Smooth muscle cell (in vitro differentiated cells): ENCODE data around the gene HCFC1. TPM values are rescaled to one million over a fixed set of nuclear protein-coding genes. Genes with fewer than 3 reads are reported as not detected.

Experiments used
- DNase-seq: peaks from one replicate; lab custom pipeline; 2025; ENCODE audit not compliant: unreplicated experiment; lab: John Stamatoyannopoulos, UW
- H2AFZ ChIP-seq: fragments of 200-600 bp; sonication (generic); 2 replicates; pipeline ENCODE4 v1.6.0; 2016; ENCODE audit warnings: antibody characterized with exemption, low read depth, mild to moderate bottlenecking
- H3F3A ChIP-seq: fragments of 200-600 bp; sonication (generic); 2 replicates; pipeline ENCODE4 v1.6.0; 2017; ENCODE audit warnings: antibody characterized with exemption, low read depth
- H3K27ac ChIP-seq: fragments of 200-600 bp; sonication (generic); 2 replicates; pipeline ENCODE4 v1.5.1; 2016; ENCODE audit warnings: low read depth, mild to moderate bottlenecking
- H3K27me3 ChIP-seq: fragments of 200-600 bp; sonication (generic); 2 replicates; pipeline ENCODE4 v1.6.1; 2016; ENCODE audit warnings: low read depth, mild to moderate bottlenecking
- H3K36me3 ChIP-seq: fragments of 200-600 bp; sonication (generic); 2 replicates; pipeline ENCODE4 v1.5.1; 2016; ENCODE audit warnings: low read depth
- H3K4me1 ChIP-seq: fragments of 200-600 bp; sonication (generic); 2 replicates; pipeline ENCODE4 v1.5.1; 2016; ENCODE audit warnings: low read depth
- H3K4me2 ChIP-seq: fragments of 200-600 bp; sonication (generic); 2 replicates; pipeline ENCODE4 v1.6.0; 2016; ENCODE audit warnings: mild to moderate bottlenecking
- H3K4me3 ChIP-seq: fragments of 200-600 bp; sonication (generic); 2 replicates; pipeline ENCODE4 v1.5.1; 2016; ENCODE audit warnings: mild to moderate bottlenecking
- H3K79me2 ChIP-seq: fragments of 200-600 bp; sonication (generic); 2 replicates; pipeline ENCODE4 v1.6.0; 2016; ENCODE audit warnings: low read depth, mild to moderate bottlenecking
- H3K9ac ChIP-seq: fragments of 200-600 bp; sonication (generic); 2 replicates; pipeline ENCODE4 v1.6.0; 2016; ENCODE audit warnings: low read depth
- H3K9me3 ChIP-seq: fragments of 200-600 bp; sonication (generic); replicated peaks from 2 replicates; pipeline ENCODE4 v1.5.1; 2016; ENCODE audit warnings: low read depth
- H4K20me1 ChIP-seq: fragments of 200-600 bp; sonication (generic); 2 replicates; pipeline ENCODE4 v1.6.0; 2016; ENCODE audit warnings: low read depth
- WGBS: methylation state at CpG from one replicate; pipeline ENCODE4 v1.1.7; 2016; ENCODE audit warnings: low lambda C conversion rate; 5-methylcytosine and 5-hydroxymethylcytosine counted together
- polyA plus RNA-seq: library from polyadenylated mRNA; unstranded; fragments of >200 nt; fragmentation: Nextera tagmentation; extraction: Ambion mirVana; gene quantifications from 2 replicates; pipeline ENCODE4 v1.2.1, GENCODE V29; 2016
- total RNA-seq: library from RNA; depleted of rRNA; stranded (reverse); fragments of >200 nt; gene quantifications from 2 replicates; pipeline ENCODE4 v1.2.3, GENCODE V29; 2014
- TF ChIP-seq, protein P1 (sequence below): fragments of 200-600 bp; sonication (generic); IDR thresholded peaks from 2 replicates; pipeline ENCODE4 v1.5.1; 2017; ENCODE audit warnings: borderline replicate concordance, mild to moderate bottlenecking, antibody characterized with exemption; ENCODE audit not compliant: insufficient read depth, poor library complexity, severe bottlenecking

HCFC1 gene
- total and polyA plus RNA-seq, 2 experiments from 2014 or later, result 22.8 to 23.3 TPM

GRCh38 chrX:153951683-153952372, 19.8 kb downstream of the HCFC1 start:
- Histone ChIP-seq H2AFZ (no peak overlapping the region), H3K9ac (no peak overlapping the region), H3K4me2 (no peak overlapping the region), H3K27ac (no peak overlapping the region), H3K9me3 (no peaks in the 10 kb centered on the region), H4K20me1 (peaks cover 5% of the 10 kb centered on the region), H3K4me1 (no peaks in the 10 kb centered on the region), H3K79me2 (no peaks in the 10 kb centered on the region), H3K36me3 (no peaks in the 10 kb centered on the region), H3F3A (no peaks in the 10 kb centered on the region), H3K27me3 (no peaks in the 10 kb centered on the region), H3K4me3 (no peak overlapping the region)
- TF ChIP-seq, protein P1, sequence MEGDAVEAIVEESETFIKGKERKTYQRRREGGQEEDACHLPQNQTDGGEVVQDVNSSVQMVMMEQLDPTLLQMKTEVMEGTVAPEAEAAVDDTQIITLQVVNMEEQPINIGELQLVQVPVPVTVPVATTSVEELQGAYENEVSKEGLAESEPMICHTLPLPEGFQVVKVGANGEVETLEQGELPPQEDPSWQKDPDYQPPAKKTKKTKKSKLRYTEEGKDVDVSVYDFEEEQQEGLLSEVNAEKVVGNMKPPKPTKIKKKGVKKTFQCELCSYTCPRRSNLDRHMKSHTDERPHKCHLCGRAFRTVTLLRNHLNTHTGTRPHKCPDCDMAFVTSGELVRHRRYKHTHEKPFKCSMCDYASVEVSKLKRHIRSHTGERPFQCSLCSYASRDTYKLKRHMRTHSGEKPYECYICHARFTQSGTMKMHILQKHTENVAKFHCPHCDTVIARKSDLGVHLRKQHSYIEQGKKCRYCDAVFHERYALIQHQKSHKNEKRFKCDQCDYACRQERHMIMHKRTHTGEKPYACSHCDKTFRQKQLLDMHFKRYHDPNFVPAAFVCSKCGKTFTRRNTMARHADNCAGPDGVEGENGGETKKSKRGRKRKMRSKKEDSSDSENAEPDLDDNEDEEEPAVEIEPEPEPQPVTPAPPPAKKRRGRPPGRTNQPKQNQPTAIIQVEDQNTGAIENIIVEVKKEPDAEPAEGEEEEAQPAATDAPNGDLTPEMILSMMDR, result no peak
- no peak for DNase-seq
- 94% methylated on average over 26 of the region's 28 CpGs for WGBS

DNA sequence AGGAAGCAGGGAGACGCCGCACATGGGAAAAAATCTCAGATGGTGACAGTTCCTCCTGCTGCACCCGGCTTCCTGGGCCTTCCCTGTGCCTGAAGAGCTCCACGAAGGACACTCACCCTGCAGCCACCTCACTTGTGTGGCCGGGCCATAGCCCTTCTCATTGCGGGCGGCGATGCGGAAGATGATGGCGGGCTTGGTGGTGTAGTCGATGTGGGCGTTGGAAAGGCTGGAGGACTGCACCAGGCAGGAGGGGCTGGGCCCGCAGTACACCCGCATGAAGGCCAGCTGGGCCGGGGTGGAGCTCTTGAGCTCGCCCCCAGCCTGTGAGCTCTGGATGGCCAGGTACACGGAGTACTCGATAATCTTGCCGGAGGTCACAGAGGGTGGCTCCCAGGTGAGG, 21.5 kb downstream of the HCFC1 start:
- H3K9me3 ChIP-seq, result no peaks in the 10 kb centered on the region
- H3K36me3 ChIP-seq, result no peaks in the 10 kb centered on the region
- H3K4me3 ChIP-seq, result no peak overlapping the region
- peaks cover 5% of the 10 kb centered on the region for H4K20me1 ChIP-seq
- H3K9ac ChIP-seq, result no peak overlapping the region
- no peaks in the 10 kb centered on the region for H3K79me2 ChIP-seq
- H3K27ac ChIP-seq, result no peak overlapping the region
- TF ChIP-seq, protein P1, result no peak
- H2AFZ ChIP-seq, result no peak overlapping the region
- no peak overlapping the region for H3K4me2 ChIP-seq
- WGBS, result 87% methylated on average over 18 of the region's 19 CpGs
- H3F3A ChIP-seq, result no peaks in the 10 kb centered on the region
- no peaks in the 10 kb centered on the region for H3K4me1 ChIP-seq
- no peak for DNase-seq
- no peaks in the 10 kb centered on the region for H3K27me3 ChIP-seq

GRCh38 chrX:153948847-153949805, 22.5 kb downstream of the HCFC1 start:
- H3K27me3 ChIP-seq, result no peaks in the 10 kb centered on the region
- H3K36me3 ChIP-seq, result no peaks in the 10 kb centered on the region
- no peaks in the 10 kb centered on the region for H3K4me1 ChIP-seq
- H2AFZ ChIP-seq, result no peak overlapping the region
- H3K79me2 ChIP-seq, result no peaks in the 10 kb centered on the region
- H4K20me1 ChIP-seq, result peaks cover 5% of the 10 kb centered on the region
- no peak overlapping the region for H3K9ac ChIP-seq
- H3K9me3 ChIP-seq, result no peaks in the 10 kb centered on the region
- no peak overlapping the region for H3K4me3 ChIP-seq
- H3F3A ChIP-seq, result no peaks in the 10 kb centered on the region
- DNase-seq, result no peak
- no peak overlapping the region for H3K4me2 ChIP-seq
- TF ChIP-seq, protein P1, result no peak
- no peak overlapping the region for H3K27ac ChIP-seq
- WGBS, result 88% methylated on average over 25 of the region's 30 CpGs
